NCI-H2227 (cell line): ENCODE measurements around the gene TOR1AIP2.
"Not testable (repeated sequence)": the region's sequence is repeated elsewhere in the genome, so short reads cannot be mapped to it uniquely, and the experiment has no call there.

Experiments used
- DNase-seq: peaks from one replicate; lab custom pipeline; 2025; ENCODE audit not compliant: unreplicated experiment; lab: John Stamatoyannopoulos, UW

TOR1AIP2 gene

DNA sequence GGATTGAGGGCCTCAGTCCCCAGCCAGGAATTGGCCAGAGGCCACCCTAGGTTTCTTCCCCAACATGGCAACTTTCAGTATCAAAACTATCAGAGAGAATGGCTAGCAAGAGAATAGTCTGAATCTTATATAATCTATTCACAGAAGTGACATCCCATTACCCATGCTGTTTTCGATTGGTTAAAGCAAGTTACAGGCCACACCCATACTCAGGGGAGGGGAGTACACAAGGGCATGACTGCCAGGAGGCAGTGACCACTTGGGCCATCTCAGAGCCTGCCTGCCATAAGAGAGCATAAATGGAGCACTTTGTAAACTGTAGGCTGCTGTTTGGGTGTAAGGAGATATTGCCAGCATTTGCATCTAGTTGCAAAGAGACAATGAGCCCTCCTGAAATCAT lies 69.1 kb downstream of the TOR1AIP2 start:
- DNase-seq = no peak

DNA sequence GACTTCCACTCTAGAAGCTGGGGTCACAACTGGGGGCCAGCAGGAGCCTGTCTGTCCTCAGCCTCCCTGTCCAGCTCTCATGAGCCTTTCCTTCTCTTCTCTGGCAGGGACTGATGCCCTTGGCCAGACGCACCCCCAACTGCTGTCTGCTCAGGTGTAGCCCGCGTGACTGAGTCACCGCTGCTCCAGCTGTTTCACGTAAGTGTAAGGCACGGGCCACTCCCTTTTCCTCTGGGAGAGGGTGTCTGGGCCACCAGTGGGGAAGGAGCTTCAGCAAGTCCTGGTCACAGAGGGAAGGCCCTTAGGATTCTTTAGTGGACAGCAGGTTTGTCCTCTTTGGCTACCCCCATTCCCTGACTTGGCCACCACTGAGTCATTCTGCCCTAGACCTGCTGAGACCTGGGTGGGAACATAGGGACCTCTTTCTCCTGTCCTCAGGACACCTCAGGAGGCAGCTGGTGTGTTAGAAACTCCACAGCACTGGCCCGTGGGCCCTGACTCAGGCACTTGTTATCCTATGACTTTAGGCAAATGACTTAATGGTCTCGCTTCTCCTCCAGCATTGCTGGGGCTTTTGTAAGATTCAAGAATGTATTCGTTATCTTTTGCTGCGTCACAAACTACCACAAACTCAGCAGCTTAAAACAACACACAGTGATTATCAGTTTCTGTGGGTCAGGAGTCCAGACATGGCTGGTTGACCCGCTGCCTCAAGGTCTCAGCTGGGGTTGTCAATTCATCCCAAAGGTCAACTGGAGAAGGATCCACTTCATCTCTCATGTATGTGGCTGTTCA lies 69.7 kb downstream of the TOR1AIP2 start:
- no peak for DNase-seq

DNA sequence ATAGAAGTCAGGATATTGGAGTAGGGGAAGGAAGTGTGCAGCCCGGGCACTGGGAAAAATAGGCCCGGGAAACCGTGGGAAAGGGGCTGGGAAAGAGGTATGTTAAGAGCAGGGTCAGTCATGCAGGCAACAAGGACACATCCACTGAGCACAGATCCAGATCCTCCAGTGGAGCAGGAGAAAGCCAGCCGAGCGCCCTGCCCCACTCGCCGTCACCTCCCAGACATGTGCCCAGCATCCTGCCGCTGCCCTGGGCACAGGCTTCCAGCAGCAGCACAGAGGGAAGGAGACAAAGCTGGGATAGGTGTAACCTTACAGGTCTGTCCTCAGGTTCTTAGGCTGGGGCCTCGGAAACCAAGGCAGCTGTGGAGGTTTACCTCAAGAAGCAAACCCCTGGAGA lies 70.3 kb downstream of the TOR1AIP2 start:
- DNase-seq = no peak

DNA sequence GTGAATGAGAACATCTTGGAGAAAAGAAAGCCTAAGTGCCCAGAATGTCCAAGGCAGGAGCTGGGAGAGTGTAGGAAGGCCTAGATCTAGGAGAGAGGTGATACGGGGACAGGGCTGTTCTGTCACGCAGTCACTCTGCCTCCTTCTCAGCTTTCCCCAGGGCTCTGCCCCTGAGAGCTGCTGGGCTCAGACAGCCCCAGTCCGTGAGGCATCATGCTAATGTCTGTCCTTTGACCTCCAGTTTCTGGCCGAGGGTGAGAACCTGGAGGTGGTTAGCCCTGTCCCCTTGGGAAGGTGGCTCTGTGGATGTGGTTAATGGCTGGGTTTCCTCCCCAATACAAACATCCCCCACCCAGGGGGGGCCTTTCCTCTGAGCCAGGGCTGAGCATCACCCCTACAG lies 71.3 kb downstream of the TOR1AIP2 start:
- no peak for DNase-seq

DNA sequence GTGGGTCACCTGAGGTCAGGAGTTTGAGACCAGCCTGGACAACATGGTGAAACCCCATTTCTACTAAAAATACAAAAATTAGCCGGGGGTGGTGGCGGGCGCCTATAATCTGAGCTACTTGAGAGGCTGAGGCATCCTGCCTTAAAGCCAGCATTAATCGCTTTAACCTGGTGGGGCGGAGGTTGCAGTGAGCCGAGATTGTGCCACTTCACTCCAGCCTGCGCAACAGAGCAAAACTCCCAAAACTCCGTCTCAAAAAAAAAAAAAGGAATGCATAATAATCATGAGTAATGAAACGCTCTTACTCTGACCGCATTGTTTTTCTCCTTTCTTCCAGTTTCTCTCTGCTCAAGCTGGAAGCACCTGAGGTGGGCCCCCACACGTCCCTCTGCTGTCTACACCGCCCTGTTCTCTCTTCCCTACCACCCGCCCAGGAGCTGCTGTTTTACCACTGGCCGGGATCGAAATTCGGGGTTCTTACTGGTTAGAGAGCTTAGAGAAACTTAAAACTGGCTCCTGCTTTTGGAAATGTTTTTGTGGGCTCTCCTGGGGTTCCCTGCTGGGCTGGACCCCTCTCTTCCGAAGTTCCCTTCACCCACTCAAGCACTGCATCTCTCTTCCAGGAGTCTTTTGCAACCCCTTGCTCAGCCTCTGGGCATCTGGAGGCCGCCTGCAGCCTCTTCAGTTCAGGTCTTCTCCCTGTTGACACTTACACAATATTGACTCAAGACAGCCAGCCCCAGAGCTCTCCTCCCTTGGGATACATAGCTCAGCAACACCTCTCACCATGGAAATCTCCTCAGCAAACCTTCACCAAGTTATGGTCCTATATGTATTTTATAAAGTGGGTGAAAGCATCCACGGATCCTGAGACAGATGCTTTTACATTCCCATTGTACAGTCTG lies 72.1 kb downstream of the TOR1AIP2 start:
- DNase-seq = no peak

DNA sequence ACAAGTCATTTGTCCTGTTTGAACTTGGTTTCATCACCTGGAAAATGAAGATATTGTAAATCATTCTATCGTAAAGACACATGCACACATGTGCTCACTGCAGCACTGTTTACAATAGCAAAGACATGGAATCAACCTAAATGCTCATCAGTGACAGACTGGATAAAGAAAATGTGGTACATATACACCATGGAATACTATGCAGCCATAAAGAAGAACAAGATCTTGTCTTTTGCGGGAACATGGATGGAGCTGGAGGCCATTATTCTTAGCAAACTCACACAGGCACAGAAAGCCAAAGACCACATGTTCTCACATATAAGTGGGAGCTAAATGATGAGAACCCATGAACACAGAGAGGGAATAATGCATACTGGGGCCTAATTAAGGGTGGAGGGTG lies 73.2 kb downstream of the TOR1AIP2 start:
- not testable (repeated sequence) for DNase-seq

DNA sequence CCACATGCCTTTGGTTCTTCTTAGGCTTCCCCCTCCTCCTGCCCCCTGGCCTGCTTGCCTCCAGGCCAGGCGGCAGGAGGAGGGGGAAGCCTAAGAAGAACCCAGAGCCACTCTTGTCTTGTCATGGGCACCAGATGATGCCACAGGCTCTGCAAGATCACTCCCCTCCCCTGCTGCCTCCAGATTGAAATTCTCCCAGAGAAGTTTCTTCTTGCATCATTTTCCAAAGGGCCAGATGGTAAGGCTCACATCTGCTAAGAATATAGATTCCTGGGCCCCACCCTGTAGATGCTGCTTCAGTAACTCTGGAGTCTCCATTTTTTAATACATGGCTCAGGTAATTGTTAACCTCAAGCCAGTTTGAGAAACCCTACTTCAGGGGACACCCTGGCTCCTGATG lies 73.7 kb downstream of the TOR1AIP2 start:
- DNase-seq = no peak

DNA sequence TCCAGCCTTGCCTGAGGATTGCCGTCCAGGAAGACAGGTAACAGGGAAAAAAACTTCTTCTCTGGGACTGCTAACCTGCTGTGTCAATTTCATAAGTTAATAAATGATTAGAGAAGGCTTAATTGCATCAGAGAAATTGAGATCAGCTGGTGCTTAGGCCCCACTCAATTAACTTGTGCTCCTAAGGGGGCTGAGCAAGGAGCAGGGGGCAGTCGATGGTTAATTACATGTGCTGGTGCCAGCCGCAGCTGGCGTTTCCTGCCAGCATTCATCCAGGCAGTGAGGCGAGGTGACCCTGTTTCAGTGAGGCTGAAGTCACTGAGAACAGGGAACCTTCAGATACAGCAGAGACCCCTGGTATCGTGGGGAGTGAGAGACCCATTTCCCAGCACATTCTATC lies 74.5 kb downstream of the TOR1AIP2 start:
- no peak for DNase-seq

DNA sequence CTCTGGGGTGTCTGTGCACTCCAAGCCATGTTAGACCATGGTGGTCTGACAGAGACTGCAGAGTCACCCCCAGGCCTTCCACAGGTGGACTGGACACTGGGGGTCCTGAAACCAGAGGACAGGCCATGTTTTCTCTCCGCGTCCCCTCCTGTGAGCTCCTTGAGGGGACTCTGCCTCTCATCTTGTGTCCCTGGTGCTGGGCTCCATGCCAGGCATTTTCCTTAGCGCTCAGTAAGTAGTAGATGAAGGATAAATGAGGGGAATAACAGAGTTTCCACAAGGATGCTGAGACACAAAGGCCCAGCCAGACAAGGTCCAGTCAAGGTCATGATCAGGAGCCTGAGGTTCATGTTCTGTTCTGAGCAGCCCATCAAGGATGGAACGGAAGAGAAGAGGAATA lies 77.1 kb downstream of the TOR1AIP2 start:
- no peak for DNase-seq

DNA sequence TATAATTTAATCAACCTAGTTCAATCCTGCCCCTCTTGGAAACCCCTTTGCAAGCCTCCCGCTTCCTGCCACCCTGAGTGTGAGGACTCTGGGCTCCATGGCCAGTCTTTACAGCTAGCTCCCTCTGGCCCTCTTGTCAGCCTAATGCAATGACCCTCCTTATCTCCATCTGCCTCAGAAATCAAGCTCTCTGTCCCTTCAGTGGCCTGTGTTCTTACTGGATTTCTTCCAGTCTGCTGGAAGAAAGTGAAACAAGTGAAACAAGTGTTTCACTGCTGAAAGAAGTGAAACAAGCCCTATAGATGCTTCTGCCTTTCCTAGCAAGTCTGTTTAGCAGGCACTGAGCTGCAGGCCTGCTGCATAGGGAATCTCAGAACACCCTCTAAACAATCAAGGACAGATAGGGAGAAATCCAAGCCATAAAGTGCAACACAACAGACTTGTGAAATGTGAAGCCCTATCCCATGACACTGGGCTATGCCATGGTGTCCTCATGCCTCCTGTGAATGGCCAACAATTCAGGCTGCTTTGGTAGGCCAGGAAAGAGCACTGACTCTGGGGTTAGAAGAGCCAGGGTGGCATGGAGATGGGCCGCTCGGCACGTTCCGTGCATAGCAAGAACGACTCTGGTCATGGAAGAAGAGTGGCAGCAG lies 78.6 kb downstream of the TOR1AIP2 start:
- DNase-seq = no peak

DNA sequence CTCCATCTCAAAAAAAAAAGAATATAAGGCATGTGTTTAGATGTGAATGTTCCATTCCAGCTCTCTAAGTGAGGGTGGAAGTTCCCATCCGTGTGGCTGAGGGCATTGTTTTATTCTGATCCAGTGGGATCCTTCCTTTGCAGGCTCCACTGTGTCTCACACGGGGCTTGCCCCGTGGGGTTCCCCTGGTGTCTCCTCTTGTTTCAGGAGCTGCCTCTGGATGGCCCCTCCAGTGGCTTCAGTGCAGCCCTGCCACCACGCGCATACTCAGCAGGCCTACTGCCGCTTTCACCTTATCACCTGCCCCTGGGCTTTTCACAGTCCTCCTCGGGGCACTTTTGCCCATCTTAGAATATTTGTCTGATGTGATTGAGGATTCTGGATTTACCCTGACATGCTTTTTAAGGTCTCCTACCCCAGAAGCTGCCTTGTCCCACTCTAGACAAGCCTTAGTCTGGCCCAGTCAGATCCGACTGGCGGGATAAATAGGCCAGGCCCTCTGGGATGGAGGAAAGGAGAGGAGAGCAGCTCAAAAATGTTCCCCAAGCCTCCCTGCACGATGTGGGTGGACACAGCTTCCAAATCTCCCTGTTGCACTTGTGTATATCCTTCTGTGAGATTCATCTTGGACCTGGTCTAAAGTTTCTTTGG lies 79.3 kb downstream of the TOR1AIP2 start:
- DNase-seq = no peak

DNA sequence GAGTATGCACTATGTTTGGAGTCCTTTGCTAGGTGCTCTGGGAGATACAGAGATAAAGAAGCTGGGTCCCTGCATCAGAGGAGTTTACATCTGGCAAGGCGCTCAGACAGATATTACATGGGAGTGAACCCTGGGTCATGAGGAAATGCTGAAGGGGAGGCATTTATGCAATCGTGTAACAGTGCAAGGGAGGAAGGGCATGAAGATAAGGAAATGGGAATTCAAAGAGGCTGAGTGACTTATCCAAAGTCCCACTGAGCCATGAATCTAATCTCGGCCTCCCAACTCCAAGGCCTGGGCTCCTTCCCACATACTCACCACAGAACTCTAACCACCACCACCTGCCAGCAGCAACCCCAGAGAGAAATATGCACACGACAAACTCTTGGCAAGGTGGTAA lies 82.9 kb downstream of the TOR1AIP2 start:
- DNase-seq = no peak

DNA sequence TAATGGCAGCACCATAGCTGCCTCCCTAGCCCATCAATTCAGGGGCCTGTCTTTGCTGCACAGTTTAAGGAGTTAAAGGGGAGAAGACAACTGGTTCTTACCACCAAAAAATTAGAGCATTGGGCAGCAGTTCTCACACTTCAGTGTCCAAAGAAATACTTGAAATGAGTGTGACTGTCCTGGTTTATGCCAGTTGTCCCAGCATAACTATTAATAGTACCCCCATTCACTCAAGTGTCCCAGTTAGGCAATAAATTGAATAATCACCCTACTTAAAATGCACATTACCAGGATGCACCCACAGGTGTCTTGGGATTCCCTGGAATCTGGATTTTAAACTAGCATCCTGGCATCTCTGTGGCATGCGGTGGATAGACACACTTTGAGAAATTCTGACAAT lies 83.5 kb downstream of the TOR1AIP2 start:
- no peak for DNase-seq

DNA sequence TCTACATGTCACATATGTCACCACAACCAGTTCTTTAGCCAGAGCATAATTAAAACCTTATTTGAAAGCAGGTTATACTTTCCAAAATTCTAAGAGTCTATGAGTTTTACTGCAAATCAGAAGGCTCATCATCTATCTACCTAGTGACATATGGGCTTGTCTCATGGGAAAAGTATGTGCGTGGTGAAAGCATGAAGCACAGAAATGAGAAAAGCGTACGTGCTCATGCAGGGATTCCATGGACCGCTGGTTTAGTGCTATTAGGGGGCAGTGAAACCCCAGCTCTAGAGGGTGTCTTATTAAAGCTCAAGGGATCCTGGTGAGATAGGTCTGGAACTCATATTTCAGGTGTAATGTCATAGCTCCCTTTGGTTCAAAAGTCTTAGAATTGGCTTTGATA lies 84.3 kb downstream of the TOR1AIP2 start:
- DNase-seq = no peak
